DMS79 treated with DMSO at 0.1 percent for 48 hours (cell line): ENCODE results near the gene CREG2.

ENCODE experiments used
- DNase-seq: peaks from one replicate; lab custom pipeline; 2025; lab: John Stamatoyannopoulos, UW

The CREG2 gene

DNA sequence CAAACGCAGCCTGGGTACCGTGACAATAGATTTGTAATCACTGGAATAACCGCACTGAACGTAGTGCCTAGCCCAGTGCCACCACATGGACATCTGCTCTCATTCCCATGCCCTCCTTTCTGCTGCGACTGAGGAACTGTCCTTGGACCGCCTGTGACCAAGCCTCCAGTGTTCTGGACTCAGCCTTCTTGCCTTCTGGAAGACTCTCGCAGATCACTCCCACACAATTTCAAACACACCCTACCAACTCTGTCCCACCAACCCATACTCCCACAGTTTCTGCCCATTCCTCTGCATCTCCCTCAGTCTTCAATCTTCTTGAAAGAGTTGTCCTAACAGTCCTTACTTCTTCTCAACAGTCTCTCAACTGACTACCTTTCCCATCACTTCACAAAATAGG lies 80.9 kb downstream of the CREG2 start:
- DNase-seq: no peak

DNA sequence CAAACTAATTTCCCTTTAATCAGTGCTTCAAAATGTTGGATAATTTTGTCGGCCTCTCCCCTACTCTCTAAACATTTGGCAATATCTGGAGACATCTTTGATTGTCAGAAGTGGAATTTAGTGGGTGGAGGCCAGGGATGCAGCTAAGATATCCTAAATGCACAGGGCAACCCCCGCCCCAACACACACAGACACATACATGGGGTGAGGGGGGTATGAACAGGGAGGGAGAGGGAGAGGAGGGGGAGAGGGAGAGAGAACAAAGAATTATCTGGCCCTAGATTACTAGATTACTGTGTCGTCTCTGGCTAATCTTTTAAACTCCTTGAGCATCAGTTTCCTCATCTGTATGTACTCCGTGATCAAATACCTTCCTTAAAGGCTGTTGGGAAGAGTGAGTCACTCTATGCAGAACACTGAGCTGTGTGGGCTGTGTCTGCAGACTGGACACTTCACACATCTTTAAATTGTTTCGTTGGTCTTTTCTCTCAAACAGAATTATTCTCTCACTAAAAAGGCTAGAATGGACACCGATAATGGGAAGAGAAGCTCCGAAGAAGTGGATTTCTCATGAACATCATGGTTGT lies 81.7 kb downstream of the CREG2 start:
- DNase-seq: no peak

DNA sequence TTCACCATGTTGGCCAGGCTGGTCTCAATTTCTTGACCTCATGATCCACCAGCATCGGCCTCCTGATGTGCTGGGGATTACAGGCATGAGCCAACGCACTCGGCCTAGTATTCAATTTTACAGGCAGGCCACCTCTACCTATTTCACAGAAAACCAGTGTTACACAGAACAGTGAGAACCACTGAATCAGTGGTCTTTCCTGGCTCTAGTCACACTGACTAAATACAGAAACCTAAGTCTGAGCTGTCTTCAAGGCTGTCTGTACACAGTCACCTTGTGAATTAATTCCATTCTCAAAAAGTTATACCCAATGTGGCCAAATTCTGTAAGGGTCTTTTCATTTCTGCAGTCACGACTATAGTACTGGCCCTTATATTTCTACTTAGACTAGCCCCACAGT lies 82.3 kb downstream of the CREG2 start:
- no peak for DNase-seq

DNA sequence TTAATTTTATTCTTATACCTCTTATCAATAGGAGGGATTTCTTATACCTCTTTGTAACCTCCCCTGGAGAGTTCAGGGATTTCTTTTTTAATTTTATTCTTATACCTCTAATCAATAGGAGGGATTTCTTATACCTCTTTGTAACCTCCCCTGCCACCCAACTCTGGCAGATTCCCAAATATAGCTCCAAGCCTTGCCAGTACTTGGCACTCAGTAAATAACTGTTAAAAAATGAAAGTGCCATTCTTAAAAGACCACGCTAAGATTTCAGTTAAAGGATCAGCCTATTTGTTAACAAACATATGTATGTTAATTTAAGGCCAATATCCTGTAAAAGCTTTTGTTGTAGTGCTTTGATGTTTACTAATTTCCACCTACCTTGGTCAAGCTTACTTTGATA lies 83.6 kb downstream of the CREG2 start:
- DNase-seq: no peak

DNA sequence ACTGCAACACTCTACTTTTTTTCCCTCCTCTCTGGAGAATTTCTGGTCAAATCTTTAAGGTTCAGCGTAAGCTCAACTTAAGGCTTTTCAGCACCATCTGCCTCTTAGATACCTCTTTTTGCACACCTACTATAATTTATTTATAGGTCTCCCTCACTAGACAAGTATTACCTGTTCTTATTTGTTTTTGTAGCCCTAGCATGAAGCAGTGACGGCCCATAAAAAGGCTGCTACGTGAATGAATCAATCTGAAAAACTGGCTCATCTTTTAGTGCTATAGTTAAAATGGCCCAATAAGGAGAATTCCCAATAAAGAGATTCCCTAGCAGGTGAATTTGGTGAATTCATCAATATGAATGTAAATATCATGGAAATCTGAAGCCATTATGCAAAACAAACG lies 85.3 kb downstream of the CREG2 start:
- no peak for DNase-seq

DNA sequence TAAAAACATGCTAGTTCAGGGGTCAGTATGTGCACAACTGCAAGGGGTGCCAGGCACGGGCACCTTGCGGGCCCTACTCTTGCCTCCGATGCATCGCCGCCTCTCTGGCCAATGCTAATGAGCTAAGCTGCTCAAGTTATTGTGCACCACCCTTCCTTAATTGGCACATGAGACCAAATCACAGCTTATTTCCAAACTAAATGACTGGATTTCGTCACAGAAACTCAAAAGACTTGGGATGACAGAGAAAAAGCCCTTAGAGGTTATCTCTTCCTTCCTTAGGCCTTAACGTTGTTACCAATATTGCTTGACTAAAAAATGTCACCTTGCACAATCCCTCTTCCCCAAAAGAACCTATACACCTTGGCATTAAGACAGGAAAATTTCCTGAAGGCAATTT lies 86.5 kb downstream of the CREG2 start:
- no peak for DNase-seq

DNA sequence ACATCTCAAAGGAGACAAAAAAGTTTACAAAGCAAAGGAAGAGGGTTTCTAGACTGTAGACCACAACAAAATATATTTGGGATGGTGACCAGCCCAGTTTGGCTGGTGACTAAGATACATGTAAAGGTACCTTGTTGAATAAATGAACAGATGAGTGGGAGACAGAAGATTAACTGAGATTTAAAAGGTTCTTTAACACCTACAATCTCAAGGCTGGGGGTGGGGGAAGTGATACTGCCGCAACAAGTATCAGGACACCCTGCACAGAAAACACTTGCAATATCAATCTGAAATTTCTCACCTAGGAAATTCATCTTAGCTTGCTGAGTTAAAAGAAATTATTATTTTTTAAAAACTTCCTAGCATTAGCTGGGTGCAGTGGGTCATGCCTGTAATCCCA lies 87.1 kb downstream of the CREG2 start:
- no peak for DNase-seq

DNA sequence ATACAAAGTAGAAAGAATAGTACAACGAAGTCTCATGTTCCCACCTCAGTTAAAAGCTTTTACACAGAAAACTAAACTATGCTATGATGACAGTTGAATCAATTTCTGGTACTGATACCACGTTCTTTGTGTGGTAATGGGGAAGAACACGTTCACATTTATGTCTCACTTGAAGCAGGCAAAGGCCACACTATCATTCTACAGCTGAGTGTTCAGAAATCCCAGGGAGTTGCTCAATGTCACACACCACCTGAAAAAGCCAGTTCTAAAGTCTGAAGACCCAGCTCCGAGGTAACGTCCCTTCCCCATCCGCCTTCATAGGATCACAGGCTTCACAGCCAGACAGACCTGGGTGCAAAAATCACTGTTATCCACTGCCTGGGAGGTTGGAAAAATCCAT lies 87.7 kb downstream of the CREG2 start:
- no peak for DNase-seq

DNA sequence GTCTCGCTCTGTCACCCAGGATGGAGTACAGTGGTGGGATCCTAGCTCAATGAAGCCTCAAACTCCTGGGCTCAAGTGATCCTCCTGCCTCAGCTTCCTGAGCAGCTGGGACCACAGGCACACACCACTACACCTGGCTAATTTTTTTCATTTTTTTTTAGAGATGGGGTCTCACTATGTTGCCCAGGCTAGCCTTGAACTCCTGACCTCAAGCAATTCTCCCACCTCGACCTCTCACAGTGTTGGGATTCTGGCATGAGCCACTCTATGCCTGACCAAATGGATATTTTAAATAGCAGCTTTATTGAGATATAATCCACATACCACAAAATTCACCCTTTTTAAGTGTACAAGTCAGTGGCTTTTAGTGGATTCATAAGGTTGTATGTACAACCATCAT lies 89.9 kb downstream of the CREG2 start:
- DNase-seq: no peak

DNA sequence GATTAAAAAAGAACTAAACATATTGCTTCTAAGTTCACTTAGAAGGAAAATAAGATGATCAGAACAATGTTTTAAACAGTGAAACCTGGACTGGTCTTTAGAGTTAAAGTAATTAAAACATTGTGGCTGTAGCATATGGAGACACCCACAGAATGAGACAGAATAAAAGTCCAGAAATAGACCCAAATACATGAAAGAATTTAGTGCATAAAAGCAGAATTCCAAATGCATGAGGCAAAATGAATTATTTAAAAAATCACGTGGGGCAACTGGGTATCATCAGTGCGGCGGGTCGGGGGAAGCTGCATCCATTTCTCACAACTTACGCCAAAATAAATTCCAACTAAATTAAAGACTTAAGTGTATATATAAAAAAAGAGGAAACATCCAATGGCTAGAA lies 90.9 kb downstream of the CREG2 start:
- DNase-seq: no peak

DNA sequence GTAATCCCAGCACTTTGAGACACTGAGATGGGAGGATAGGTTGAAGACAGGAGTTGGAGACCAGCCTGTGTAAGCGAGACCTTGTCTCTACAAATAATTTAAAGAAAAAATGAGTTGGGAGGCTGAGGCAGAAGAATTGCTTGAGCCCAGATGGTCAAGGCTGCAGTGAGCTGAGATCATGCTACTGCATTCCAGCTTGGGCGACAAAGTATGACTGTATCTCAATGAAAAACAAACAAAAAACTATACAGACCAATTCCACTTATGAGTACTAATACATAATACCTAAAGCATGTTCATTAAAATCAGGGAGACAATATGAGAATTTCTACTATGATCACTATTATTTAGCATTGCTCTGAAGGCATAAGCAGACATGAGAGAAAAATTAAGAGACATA lies 91.4 kb downstream of the CREG2 start:
- no peak for DNase-seq
